IPS DF 4.7 (cell line): ENCODE results near the gene PHB1.
"Not testable (repeated sequence)": the region's sequence is repeated elsewhere in the genome, so short reads cannot be mapped to it uniquely, and the experiment has no call there.

ENCODE experiments used
- DNase-seq: peaks from one replicate; pipeline ENCODE4 v3.0.0-alpha.2; 2013; ENCODE audit warnings: low spot score; ENCODE audit errors: extremely low read depth

The PHB1 gene

GRCh38 chr17:49439673-49440571 is 25.2 kb upstream of the PHB1 start:
- DNase-seq: no peak

DNA sequence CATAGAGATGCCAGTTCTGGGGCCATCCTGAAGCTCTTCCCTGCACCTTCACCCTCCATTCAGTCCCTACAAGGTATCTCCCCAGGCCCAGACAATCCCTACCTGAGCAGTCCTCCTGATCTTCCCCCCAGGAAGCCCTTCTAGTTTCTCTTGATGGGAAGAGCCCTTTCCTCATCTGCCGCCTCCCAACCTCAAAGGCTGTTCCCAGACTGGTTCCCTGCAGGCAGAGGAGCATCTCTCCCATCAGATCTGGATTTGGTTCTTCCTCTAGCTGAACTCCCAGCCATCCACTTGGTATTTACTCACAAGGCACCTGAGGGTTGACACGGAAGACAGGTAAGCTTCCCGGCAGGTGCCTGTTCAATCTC is 24.6 kb upstream of the PHB1 start:
- no peak for DNase-seq

GRCh38 chr17:49438436-49439278 is 24.0 kb upstream of the PHB1 start:
- no peak for DNase-seq

DNA sequence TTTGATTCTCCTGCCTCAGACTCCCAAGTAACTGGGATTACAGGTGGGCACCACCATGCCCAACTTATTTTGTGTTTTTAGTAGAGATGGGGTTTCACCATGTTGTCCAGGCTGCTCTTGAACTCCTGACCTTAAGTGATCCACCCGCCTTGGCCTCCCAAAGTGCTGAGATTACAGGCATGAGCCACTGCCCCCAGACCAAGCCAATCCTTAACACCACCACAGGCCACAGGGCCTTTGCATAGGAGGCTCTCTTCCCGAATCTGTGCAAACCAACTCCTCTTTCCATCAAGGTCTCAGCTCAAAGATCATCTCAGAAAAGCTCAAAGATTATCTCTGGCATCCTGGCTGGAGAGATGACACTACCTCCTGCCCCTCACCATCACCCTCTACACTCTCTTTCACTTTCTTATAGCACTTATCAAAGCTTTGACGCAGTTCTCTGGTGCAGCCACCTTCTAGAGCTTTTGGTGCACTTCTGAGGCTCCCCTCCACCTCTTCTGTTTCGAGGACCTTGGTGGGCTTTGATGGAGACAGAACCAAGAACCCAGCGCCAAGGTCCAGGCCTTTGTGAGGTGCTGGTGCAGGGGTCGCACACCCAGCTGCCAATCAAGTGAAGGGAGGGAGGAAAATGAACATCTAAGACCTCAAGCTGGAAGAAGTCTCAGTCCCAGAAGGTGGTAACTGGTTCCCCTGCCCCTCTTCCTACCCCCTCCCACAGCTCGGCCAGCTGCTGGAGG is 23.2 kb upstream of the PHB1 start:
- DNase-seq: no peak

DNA sequence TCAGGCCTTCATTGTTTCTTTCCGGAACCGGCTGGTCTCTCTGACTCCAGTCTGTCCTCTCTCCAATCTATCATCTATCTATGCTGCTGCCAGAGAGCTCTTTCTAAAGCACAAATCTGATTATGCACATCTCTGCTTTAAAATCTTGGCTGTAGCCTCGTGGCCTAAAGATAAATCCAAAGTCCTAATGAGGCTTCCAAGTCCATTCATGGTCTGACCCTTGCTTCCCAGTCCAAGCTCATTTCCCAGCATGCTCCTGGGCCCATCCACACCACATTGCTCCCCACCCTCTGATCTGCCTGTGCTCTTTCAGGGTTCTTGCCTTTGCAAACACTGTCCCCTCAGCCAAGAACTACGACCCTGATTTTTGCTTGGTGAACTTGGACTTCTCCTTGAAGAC is 21.5 kb upstream of the PHB1 start:
- no peak for DNase-seq

- DNase-seq: no peak
These were observed 21.0 kb upstream of the PHB1 start for GRCh38 chr17:49435671-49436029.

- DNase-seq: peak; percentile 58
These were observed 20.4 kb upstream of the PHB1 start for GRCh38 chr17:49434821-49435670.

DNA sequence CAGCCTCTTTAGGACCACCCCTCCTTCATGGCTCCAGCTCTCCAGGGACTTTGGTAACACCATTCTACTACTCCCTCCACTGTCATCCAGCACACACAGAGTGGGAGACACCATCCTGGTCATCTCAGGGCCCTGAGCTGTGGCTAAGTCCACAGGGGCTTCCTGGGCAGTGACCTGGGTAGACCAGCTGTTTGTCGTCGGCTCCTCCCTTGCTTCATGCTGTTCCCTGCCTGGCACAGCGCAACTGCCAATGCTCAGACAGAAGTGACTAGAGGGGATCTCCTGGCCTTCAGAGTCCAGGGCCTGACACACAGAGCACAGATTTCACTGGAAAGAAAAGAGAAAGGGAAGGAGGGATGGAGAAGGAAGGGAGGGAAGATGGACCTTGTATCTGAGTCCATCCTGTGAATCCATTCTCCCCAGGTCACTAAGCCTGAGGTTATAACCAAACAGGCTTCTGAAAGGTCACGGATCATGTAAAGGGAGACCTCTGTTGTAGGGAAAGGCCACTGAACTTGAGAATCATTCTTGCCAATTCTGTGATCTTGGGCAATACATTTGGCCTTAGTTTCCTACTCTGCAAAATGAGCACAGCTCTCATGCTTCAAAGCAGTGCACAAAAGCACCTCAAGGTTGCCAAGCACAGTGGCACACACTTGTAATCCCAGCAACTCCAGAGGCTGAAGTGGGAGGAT is 18.5 kb upstream of the PHB1 start:
- DNase-seq: no peak

DNA sequence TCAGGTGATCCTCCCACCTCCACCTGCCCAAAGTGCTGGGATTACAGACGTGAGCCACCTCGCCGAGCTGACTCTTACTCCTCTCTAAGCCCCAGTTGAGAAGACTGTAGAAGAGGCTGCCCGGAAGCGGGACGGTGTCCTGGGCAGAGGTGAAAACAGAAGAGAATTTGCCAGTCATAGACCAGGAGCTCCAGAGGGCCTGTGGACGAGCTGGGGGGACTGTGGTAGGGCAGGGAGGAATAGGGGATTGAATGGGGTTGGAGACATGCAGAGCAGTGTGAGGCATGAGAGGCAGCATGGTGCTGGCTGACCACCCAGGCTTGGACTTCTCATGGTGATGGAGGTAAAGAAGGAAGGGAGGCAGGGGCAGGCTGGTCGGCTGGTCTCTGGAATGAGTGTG is 17.1 kb upstream of the PHB1 start:
- DNase-seq: no peak

DNA sequence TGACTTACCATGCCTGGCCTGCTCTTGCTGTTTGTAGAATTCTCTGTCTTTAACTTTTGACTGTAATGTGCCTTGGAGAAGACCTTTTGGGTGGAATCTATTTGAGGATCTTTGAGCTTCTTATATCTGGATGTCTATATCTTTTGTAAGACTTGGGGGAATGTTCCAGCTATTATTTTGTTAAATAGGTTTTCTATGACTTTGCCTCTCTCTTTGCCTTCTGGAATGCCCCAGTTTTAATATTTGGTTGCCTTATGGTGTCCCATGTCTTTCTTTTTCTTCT is 10.3 kb upstream of the PHB1 start:
- no peak for DNase-seq

DNA sequence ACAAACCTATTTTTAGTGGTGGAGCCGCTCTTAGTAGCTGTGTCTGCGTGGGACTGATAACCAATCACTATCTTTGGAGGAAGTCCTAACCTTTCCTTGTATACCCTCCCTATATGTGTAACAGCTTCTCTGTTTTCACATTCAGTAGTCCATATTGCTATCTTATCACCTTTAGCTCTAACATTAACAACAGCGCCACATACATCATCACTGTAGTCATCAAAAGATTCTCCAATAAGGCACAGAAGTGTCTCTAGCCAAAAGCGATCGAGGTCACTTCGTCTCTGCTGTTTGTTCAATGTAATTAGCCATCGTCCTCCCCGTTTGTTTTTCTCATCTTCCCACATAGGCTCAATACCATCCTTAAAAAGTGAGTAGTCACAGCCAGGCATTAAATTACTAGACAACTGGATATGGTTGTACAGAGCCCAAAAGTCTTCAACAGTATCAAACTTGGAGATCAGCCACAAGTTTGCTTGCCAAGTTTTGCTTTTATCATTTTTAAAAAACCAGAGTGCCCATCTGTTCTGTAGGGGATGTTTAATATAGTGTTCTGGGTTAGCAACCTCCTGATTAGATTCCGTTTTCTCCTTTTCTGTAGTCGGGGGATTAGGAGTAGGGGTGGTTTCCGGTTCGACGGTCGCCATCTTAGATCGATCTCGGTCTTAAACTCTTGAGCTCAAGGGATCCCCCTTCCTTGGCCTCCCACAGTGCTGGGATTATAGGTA is 9.8 kb upstream of the PHB1 start:
- DNase-seq: not testable (repeated sequence)

- DNase-seq: no peak
These were observed 8.0 kb upstream of the PHB1 start for GRCh38 chr17:49422714-49423113.

DNA sequence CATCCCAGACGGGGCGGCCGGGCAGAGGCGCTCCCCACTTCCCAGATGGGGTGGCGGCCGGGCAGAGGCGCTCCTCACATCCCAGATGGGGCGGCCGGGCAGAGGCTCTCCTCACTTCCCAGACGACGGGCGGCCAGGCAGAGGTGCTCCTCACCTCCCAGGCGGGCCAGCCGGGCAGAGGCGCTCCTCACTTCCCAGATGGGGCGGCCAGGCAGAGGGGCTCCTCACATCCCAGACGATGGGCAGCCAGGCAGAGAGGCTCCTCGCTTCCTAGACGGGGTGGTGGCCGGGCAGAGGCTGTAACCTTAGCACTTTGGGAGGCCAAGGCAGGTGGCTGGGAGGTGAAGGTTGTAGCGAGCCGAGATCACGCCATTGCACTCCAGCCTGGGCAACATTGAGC is 5.1 kb upstream of the PHB1 start:
- not testable (repeated sequence) for DNase-seq

GRCh38 chr17:49418754-49419740 is 4.4 kb upstream of the PHB1 start:
- DNase-seq: not testable (repeated sequence)

DNA sequence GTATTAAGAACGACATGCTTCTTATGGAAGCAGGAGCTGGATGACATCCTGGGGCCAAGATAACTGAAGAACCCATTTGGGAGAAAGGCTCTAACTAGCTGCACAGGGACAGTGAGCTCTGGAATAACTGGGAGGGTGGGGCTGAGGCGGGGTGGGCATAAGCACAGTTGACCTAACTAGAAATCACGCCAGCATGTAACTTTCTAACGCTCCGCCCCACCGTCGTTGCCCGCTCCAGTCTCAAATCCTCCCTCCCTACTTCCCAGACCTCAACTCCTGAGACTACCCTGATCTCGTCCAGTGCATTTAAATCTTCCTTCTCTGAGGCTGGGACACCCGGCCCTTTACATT is 436 bp downstream of the PHB1 start:
- no peak for DNase-seq

GRCh38 chr17:49409066-49409465 is 5.6 kb downstream of the PHB1 start:
- DNase-seq: no peak

GRCh38 chr17:49407981-49408501 is 6.6 kb downstream of the PHB1 start:
- DNase-seq: no peak

DNA sequence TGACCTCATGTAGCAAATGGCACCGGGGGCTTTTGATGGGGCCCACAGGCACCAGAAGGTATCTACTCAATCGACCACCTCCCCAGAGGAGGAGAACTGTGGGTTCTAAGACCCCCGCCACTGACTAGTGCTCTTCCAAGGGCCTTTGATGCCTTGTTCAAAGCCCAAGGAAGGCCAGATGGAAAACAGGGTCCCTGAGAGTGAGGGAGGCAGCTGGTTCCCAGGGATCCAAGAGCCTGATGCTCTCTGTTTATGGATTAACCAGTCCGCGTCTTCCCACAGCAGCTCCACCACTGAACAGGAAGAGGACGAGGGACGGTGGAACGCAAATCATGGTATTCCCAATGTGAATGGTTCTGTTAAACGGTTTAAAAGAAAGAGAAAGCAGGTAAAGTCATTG is 7.6 kb downstream of the PHB1 start:
- no peak for DNase-seq
